ENCODE results near the gene PEPD. TPM values are rescaled to one million over a fixed set of nuclear protein-coding genes. Genes with fewer than 3 reads are reported as not detected.

PEPD gene
- total and polyA plus RNA-seq, 10 of the 15 experiments (the other 5 are each of a cell fraction or from before 2014, with no cell fraction given): 1.4 to 52.0 (median 20.2) TPM

DNA sequence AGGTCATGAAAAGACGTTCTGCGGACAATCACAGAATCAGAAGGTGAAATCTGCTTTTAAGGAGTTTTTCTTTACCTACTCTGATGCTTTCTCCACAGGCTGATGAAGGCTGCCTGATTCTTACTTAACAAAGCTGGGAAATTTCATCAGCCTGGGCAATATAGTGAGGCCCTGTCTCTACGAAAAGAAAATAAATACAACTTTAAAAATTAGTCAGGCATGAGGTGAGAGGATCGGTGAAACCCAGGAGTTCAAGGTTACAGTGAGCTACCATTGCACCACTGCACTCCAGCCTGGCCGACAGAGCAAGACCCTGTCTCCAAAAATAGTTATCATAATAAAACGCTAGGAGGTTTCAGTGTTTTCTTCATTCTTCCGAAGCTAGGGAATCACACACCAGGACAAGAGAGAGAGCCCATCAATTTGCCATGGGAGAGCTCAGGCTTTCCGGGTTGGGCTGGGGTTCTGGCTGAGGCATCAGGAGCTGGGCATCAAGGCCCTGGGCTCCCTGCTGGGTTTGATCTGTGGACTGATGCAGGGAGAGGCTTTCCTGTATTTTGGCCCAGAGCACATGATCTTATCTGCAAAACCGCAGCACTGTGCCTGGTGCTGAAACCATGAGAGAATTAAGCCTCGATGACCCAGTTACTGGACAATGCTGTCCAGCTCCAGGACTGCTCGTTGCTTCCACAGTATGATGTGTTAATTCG is 173.1 kb downstream of the PEPD start (continued):
- TF ChIP-seq, protein P1, sequence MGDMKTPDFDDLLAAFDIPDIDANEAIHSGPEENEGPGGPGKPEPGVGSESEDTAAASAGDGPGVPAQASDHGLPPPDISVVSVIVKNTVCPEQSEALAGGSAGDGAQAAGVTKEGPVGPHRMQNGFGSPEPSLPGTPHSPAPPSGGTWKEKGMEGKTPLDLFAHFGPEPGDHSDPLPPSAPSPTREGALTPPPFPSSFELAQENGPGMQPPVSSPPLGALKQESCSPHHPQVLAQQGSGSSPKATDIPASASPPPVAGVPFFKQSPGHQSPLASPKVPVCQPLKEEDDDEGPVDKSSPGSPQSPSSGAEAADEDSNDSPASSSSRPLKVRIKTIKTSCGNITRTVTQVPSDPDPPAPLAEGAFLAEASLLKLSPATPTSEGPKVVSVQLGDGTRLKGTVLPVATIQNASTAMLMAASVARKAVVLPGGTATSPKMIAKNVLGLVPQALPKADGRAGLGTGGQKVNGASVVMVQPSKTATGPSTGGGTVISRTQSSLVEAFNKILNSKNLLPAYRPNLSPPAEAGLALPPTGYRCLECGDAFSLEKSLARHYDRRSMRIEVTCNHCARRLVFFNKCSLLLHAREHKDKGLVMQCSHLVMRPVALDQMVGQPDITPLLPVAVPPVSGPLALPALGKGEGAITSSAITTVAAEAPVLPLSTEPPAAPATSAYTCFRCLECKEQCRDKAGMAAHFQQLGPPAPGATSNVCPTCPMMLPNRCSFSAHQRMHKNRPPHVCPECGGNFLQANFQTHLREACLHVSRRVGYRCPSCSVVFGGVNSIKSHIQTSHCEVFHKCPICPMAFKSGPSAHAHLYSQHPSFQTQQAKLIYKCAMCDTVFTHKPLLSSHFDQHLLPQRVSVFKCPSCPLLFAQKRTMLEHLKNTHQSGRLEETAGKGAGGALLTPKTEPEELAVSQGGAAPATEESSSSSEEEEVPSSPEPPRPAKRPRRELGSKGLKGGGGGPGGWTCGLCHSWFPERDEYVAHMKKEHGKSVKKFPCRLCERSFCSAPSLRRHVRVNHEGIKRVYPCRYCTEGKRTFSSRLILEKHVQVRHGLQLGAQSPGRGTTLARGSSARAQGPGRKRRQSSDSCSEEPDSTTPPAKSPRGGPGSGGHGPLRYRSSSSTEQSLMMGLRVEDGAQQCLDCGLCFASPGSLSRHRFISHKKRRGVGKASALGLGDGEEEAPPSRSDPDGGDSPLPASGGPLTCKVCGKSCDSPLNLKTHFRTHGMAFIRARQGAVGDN (IDR thresholded peaks at IDR 0.05): no peak

DNA sequence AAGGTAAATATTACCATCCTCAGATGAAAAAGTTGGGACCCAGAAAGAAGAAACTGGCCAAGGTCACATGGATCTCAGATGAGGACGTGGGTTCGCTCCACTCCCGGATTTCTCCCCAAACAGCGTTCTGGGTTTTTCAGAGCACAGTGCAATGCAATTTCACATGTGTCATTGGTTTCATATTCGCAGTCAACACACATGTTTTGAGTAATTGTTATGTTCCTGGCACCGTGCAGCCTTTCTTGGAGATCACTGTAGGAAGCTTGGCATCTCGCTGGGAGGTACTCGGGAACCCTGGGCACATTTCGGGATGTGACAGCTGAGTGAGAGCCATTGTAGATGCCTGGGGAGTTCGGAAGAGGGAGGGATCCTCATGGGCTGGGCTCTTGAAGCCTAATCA is 174.3 kb downstream of the PEPD start:
- 35% methylated on average over 10 of the region's 10 CpGs for WGBS (ENCODE audit: insufficient coverage, insufficient replicate concordance, low lambda C conversion rate, missing lambda C conversion rate)
- no peaks in the 10 kb centered on the region for H3K9me3 ChIP-seq (replicated peaks; ENCODE audit: control insufficient read depth, insufficient read depth, low read length)
- DNase-seq (ENCODE audit: low read depth, low spot score) (no peak), FAIRE-seq (no peak), ATAC-seq (no peak)
- no peaks in the 10 kb centered on the region for H3K27me3 ChIP-seq (replicated peaks in 1 of 2; ENCODE audit: control insufficient read depth in 2 of 2, insufficient read depth in 2 of 2, low read length in 1 of 2)
- no peak overlapping the region for H3K9ac ChIP-seq (ENCODE audit: control insufficient read depth, insufficient read depth, low read length)
- no peaks in the 10 kb centered on the region for H3K36me3 ChIP-seq (ENCODE audit: control insufficient read depth in 2 of 2, insufficient read depth in 2 of 2, low read length in 1 of 2)
- H3K4me2 ChIP-seq (ENCODE audit: control insufficient read depth, insufficient read depth): no peak overlapping the region
- H3K79me2 ChIP-seq (ENCODE audit: control insufficient read depth, insufficient read depth, low read length): no peaks in the 10 kb centered on the region
- SMC1A ChIA-PET (ENCODE audit: uncharacterized antibody, unreplicated experiment): no interaction called here
- H3K27ac ChIP-seq (ENCODE audit: control insufficient read depth, insufficient read depth): no peak overlapping the region
- intact Hi-C loops (cut with micrococcal nuclease; ENCODE audit: unreplicated experiment) (no loop called here), in situ Hi-C loops (cut with MboI) (no loop called here)
- H4K20me1 ChIP-seq (ENCODE audit: control insufficient read depth, insufficient read depth): no peaks in the 10 kb centered on the region
- RAD21 ChIA-PET (ENCODE audit: unreplicated experiment): no interaction called here
- H3K4me1 ChIP-seq (ENCODE audit: control insufficient read depth, insufficient read depth, low read length): no peaks in the 10 kb centered on the region
- H3K4me3 ChIP-seq: no peak overlapping the region
- CTCF ChIA-PET: no interaction called here
- POLR2A ChIA-PET: no interaction called here
- BruUV-seq (replicated peaks): no TSS peak
- H2AFZ ChIP-seq (ENCODE audit: control insufficient read depth, low read depth, low read length): no peak overlapping the region
- no peak for TF ChIP-seq MEF2B (IDR thresholded peaks at IDR 0.05; ENCODE audit: partially characterized antibody, poor library complexity, severe bottlenecking)
- TF ChIP-seq SMAD1 (IDR thresholded peaks at IDR 0.05; ENCODE audit: low read depth, partially characterized antibody): no peak
- TF ChIP-seq JUND (IDR thresholded peaks at IDR 0.05; ENCODE audit: low read depth, low read length): no peak
- TF ChIP-seq RBBP5 (conservative IDR thresholded peaks at IDR 0.05): no peak
- TF ChIP-seq IKZF2 (IDR thresholded peaks at IDR 0.05): no peak
- no peak for TF ChIP-seq HDGF (IDR thresholded peaks at IDR 0.05)
- TF ChIP-seq, protein P2, sequence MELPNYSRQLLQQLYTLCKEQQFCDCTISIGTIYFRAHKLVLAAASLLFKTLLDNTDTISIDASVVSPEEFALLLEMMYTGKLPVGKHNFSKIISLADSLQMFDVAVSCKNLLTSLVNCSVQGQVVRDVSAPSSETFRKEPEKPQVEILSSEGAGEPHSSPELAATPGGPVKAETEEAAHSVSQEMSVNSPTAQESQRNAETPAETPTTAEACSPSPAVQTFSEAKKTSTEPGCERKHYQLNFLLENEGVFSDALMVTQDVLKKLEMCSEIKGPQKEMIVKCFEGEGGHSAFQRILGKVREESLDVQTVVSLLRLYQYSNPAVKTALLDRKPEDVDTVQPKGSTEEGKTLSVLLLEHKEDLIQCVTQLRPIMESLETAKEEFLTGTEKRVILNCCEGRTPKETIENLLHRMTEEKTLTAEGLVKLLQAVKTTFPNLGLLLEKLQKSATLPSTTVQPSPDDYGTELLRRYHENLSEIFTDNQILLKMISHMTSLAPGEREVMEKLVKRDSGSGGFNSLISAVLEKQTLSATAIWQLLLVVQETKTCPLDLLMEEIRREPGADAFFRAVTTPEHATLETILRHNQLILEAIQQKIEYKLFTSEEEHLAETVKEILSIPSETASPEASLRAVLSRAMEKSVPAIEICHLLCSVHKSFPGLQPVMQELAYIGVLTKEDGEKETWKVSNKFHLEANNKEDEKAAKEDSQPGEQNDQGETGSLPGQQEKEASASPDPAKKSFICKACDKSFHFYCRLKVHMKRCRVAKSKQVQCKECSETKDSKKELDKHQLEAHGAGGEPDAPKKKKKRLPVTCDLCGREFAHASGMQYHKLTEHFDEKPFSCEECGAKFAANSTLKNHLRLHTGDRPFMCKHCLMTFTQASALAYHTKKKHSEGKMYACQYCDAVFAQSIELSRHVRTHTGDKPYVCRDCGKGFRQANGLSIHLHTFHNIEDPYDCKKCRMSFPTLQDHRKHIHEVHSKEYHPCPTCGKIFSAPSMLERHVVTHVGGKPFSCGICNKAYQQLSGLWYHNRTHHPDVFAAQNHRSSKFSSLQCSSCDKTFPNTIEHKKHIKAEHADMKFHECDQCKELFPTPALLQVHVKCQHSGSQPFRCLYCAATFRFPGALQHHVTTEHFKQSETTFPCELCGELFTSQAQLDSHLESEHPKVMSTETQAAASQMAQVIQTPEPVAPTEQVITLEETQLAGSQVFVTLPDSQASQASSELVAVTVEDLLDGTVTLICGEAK (IDR thresholded peaks at IDR 0.05; ENCODE audit: borderline replicate concordance): no peak
- no peak for TF ChIP-seq BRCA1 (IDR thresholded peaks at IDR 0.05; ENCODE audit: low read depth, low read length)
- no peak for TF ChIP-seq DPF2 (IDR thresholded peaks at IDR 0.05)
